Astrocyte (in vitro differentiated cells and primary cell): ENCODE measurements around the gene TBL2. TPM values are rescaled to one million over a fixed set of nuclear protein-coding genes. Genes with fewer than 3 reads are reported as not detected.
A peak's percentile ranks its signal among the peaks of the same experiment; 100 is the strongest.

Source experiments
- DNase-seq: peaks from one replicate; pipeline ENCODE4 v3.0.0-alpha.2; 2010; ENCODE audit warnings: low read depth
- FAIRE-seq: peaks from 2 replicates; lab custom pipeline; 2011; peaks lifted over from hg19 to GRCh38; lab: Jason Lieb, UNC
- H2AFZ ChIP-seq: 2 replicates; pipeline ENCODE4 v1.6.0; 2012; ENCODE audit warnings: low read depth, low read length, inconsistent platforms
- H3K27ac ChIP-seq: 2 replicates; pipeline ENCODE4 v1.5.1; 2011; ENCODE audit warnings: low read depth, low read length, inconsistent platforms
- H3K27me3 ChIP-seq: 2 replicates; pipeline ENCODE4 v1.6.0; 2011; ENCODE audit warnings: low read length, inconsistent platforms; ENCODE audit not compliant: insufficient read depth
- H3K36me3 ChIP-seq: 2 replicates; pipeline ENCODE4 v1.5.1; 2011; ENCODE audit warnings: low read length, inconsistent platforms; ENCODE audit not compliant: insufficient read depth
- H3K4me1 ChIP-seq: 2 replicates; pipeline ENCODE4 v1.5.1; 2011; ENCODE audit warnings: low read length, inconsistent platforms; ENCODE audit not compliant: insufficient read depth
- H3K4me2 ChIP-seq: 2 replicates; pipeline ENCODE4 v1.6.0; 2012; ENCODE audit warnings: low read length, inconsistent platforms
- H3K4me3 ChIP-seq: 2 replicates; pipeline ENCODE4 v1.5.1; 2011; ENCODE audit warnings: low read depth, mild to moderate bottlenecking, low read length, inconsistent platforms; ENCODE audit not compliant: insufficient read depth
- H3K79me2 ChIP-seq: 2 replicates; pipeline ENCODE4 v1.6.0; 2012; ENCODE audit warnings: mild to moderate bottlenecking, low read length, inconsistent platforms; ENCODE audit not compliant: insufficient read depth
- H3K9ac ChIP-seq: 2 replicates; pipeline ENCODE4 v1.6.0; 2012; ENCODE audit warnings: mild to moderate bottlenecking, low read length, inconsistent platforms
- H3K9me3 ChIP-seq: 2 replicates; pipeline ENCODE4 v1.5.1; 2012; ENCODE audit warnings: low read depth, mild to moderate bottlenecking, low read length, inconsistent platforms; ENCODE audit not compliant: insufficient read depth
- H4K20me1 ChIP-seq: 2 replicates; pipeline ENCODE4 v1.6.0; 2012; ENCODE audit warnings: low read length, inconsistent platforms; ENCODE audit not compliant: insufficient read depth
- H3K27ac Mint-ChIP-seq: one replicate; pipeline ENCODE4 v1.8.0; 2021; ENCODE audit warnings: mild to moderate bottlenecking, mixed read lengths; ENCODE audit not compliant: unreplicated experiment
- H3K27me3 Mint-ChIP-seq: one replicate; pipeline ENCODE4 v1.8.0; 2021; ENCODE audit warnings: low read depth, mixed read lengths; ENCODE audit not compliant: unreplicated experiment
- H3K36me3 Mint-ChIP-seq: one replicate; pipeline ENCODE4 v1.8.0; 2021; ENCODE audit warnings: low read depth, mixed read lengths; ENCODE audit not compliant: unreplicated experiment
- H3K4me1 Mint-ChIP-seq: one replicate; pipeline ENCODE4 v1.8.0; 2021; ENCODE audit warnings: low read depth, mixed read lengths; ENCODE audit not compliant: unreplicated experiment
- H3K4me3 Mint-ChIP-seq: one replicate; pipeline ENCODE4 v1.8.0; 2021; ENCODE audit warnings: mild to moderate bottlenecking, moderate library complexity, mixed read lengths; ENCODE audit not compliant: unreplicated experiment
- H3K9me3 Mint-ChIP-seq: one replicate; pipeline ENCODE4 v1.8.0; 2021; ENCODE audit warnings: mild to moderate bottlenecking, mixed read lengths; ENCODE audit not compliant: unreplicated experiment
- EZH2 ChIP-seq: IDR thresholded peaks from 2 replicates; pipeline ENCODE4 v1.6.1; 2012; ENCODE audit warnings: mild to moderate bottlenecking, low read length, inconsistent platforms; ENCODE audit not compliant: insufficient read depth
- total RNA-seq: library from RNA; stranded (reverse); gene quantifications from 2 replicates; pipeline ENCODE4 v1.2.1, GENCODE V29; 2021
- TF ChIP-seq, protein P1 (sequence below): IDR thresholded peaks from 2 replicates; pipeline ENCODE4 v1.5.1; 2011; ENCODE audit warnings: low read depth, mild to moderate bottlenecking, inconsistent platforms, low read length, moderate library complexity; ENCODE audit not compliant: insufficient read depth

Gene TBL2
- total RNA-seq, 1 donor from 2014 or later = 54.8 TPM

DNA sequence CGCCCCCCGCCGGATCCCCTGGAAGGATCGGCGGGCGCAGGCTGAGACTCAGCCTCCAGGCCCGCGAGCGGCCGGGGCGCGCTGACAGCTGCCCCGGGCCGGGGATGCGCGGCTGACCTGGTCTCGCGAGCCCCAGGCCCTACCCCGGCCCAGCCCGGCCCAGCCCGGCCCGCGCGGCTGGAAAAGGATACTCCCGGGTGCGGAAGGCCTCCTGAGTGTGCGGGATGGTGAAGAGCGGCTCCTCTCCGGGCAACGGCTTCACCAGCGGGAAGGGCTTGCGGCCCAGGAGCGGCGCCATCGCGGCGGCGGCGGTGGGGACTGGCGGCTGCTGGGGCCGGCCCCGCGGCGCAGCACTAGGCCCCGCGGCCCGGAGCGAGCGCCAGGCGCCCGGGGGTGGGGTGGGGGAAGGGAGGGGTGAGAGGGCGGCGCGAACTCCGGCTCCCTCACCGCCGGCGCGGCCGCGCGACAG, 56.7 kb downstream of the TBL2 start:
- peak overlapping the region; percentile 84 for H3K9ac ChIP-seq
- H3K27me3 ChIP-seq = no peaks in the 10 kb centered on the region
- H3K27ac Mint-ChIP-seq = no peak overlapping the region
- peaks cover 3% of the 10 kb centered on the region for H3K36me3 ChIP-seq
- H3K79me2 ChIP-seq = peaks cover 49% of the 10 kb centered on the region
- peak overlapping the region; percentile 72 for H3K4me3 ChIP-seq
- H3K27me3 Mint-ChIP-seq = no peaks in the 10 kb centered on the region
- H3K4me1 Mint-ChIP-seq = peaks cover 20% of the 10 kb centered on the region
- peak overlapping the region; percentile 90 for H3K4me3 Mint-ChIP-seq
- peaks cover 11% of the 10 kb centered on the region for H3K4me1 ChIP-seq
- peak overlapping the region; percentile 85 for H3K27ac ChIP-seq
- H3K4me2 ChIP-seq = peak overlapping the region; percentile 92
- TF ChIP-seq, protein P1, sequence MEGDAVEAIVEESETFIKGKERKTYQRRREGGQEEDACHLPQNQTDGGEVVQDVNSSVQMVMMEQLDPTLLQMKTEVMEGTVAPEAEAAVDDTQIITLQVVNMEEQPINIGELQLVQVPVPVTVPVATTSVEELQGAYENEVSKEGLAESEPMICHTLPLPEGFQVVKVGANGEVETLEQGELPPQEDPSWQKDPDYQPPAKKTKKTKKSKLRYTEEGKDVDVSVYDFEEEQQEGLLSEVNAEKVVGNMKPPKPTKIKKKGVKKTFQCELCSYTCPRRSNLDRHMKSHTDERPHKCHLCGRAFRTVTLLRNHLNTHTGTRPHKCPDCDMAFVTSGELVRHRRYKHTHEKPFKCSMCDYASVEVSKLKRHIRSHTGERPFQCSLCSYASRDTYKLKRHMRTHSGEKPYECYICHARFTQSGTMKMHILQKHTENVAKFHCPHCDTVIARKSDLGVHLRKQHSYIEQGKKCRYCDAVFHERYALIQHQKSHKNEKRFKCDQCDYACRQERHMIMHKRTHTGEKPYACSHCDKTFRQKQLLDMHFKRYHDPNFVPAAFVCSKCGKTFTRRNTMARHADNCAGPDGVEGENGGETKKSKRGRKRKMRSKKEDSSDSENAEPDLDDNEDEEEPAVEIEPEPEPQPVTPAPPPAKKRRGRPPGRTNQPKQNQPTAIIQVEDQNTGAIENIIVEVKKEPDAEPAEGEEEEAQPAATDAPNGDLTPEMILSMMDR = no peak
- no peak for TF ChIP-seq EZH2
- no peaks in the 10 kb centered on the region for H3K9me3 Mint-ChIP-seq
- FAIRE-seq = no peak
- peaks cover 6% of the 10 kb centered on the region for H3K36me3 Mint-ChIP-seq
- H2AFZ ChIP-seq = peak overlapping the region; percentile 75
- no peaks in the 10 kb centered on the region for H3K9me3 ChIP-seq
- H4K20me1 ChIP-seq = peaks cover 39% of the 10 kb centered on the region
- DNase-seq = peak; percentile 30

DNA sequence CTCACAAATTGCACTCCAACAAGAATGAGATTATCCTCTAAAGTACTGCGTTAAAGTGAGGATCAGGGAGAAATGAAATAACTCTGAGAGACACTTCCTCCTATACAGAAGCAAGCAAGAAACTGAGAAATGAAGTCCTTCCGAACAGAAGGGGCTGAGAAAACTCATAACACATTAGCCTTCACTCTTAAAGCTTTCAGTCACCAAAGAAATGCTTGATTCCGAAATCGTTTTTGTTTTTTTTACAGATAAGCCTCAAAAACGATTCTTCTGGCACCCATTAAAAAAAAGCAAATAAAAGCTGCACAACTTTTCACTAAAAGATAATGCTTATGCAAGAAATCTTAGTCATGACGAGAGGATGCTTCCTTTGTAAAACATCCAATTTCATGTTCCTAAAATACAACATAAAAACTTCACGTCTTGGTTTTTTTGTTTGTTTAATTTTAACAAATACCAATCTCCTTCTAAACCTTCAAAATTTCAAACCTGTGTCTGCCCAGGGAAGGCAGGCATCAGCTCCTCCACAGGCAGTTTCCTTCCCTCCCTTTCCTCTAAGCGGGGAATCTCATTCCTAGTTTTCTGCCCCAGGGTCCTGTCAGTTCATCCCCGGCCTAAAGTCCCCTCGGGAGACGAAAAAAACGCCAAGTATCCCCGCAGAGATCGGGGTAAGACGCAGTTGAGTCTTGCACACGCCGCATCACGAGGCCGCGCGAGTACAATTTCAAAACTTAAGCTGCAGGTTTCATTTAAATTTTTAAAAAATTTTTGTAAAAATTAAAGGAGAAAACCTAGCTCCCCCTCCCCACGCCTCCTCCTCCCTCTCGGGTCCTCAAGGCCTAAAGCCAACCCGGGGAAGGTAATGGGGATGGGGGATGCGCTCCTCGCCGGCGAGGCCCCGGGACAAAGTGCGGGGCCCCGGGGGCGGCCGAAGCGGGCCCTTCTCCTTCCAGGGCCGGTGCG, 57.4 kb downstream of the TBL2 start:
- peak overlapping the region; percentile 84 for H3K9ac ChIP-seq
- H4K20me1 ChIP-seq = peaks cover 39% of the 10 kb centered on the region
- peaks cover 56% of the 10 kb centered on the region for H3K79me2 ChIP-seq
- H3K27ac ChIP-seq = peak overlapping the region; percentile 85
- no peak for DNase-seq
- Mint-ChIP-seq H3K9me3 (no peaks in the 10 kb centered on the region), H3K27ac (peak overlapping the region; percentile 79), H3K4me3 (peak overlapping the region; percentile 95), H3K27me3 (no peaks in the 10 kb centered on the region), H3K36me3 (peaks cover 6% of the 10 kb centered on the region), H3K4me1 (peaks cover 20% of the 10 kb centered on the region)
- no peak for TF ChIP-seq EZH2
- TF ChIP-seq, protein P1 = no peak
- H3K36me3 ChIP-seq = peaks cover 7% of the 10 kb centered on the region
- no peaks in the 10 kb centered on the region for H3K27me3 ChIP-seq
- peaks cover 11% of the 10 kb centered on the region for H3K4me1 ChIP-seq
- no peak overlapping the region for H2AFZ ChIP-seq
- H3K4me2 ChIP-seq = peak overlapping the region; percentile 92
- peak overlapping the region; percentile 72 for H3K4me3 ChIP-seq
- H3K9me3 ChIP-seq = no peaks in the 10 kb centered on the region
- no peak for FAIRE-seq
